Stimulated activated CD4-positive, alpha-beta T cell treated with anti-CD3 and anti-CD28 coated beads, Interleukin-4, amount 100 ng/mL, for 1 hour (primary cell): ENCODE data around the gene SLC48A1.

Experiments
- DNase-seq: peaks from one replicate; pipeline ENCODE4 v3.0.0-alpha.2; 2020

Gene SLC48A1

DNA sequence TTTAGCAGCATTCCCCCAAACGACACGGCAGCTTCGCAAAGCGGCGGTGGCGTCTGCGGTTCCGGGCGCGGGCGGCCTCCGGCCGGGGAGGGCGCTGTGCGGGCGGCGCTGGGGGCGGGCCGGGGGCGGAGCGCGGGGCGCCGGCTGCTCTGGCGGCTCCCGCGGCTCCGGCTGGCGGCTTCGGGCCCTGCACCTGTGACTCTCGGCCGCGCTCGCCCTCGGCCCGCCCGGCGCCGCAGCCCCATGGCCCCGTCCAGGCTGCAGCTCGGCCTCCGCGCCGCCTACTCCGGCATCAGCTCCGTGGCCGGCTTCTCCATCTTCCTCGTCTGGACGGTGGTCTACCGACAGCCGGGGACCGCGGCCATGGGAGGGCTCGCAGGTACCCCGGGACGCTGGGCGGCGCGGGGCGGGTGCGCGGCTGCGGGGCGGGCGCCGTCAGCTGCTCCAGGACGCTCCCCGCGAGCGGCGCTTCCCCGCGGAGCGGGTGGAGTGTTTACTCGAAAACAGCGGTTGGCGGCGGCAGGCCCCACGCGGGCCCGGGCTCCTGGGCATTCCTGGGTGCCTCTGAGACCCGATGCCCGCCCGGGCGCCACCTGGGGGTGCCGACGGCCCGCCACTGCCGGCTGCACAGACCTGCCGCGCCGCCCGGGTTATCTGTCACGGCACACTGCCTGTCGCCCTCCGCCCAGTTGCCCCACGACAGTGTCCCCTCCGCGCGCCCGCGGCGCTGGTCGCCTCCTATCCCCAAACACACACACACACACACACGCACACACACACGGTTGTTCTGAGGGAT, at the start of gene SLC48A1:
TSS of gene SLC48A1 (plus strand) at position 177 of the 796 bp plus-strand sequence. CDS start at position 244, 67 bp downstream.
- peak; percentile 76 for DNase-seq

GRCh38 chr12:47725091-47725772, 47.8 kb upstream of the SLC48A1 start, which contains the start of gene ENDOU:
Gene ENDOU, minus strand, starts transcription at chr12:47725490. Its CDS starts 77 bp downstream, at chr12:47725413.
- no peak for DNase-seq

GRCh38 chr12:47725893-47726292, 47.1 kb upstream of the SLC48A1 start:
- DNase-seq: no peak

- no peak for DNase-seq
These were observed 43.8 kb upstream of the SLC48A1 start for GRCh38 chr12:47729233-47729632.

DNA sequence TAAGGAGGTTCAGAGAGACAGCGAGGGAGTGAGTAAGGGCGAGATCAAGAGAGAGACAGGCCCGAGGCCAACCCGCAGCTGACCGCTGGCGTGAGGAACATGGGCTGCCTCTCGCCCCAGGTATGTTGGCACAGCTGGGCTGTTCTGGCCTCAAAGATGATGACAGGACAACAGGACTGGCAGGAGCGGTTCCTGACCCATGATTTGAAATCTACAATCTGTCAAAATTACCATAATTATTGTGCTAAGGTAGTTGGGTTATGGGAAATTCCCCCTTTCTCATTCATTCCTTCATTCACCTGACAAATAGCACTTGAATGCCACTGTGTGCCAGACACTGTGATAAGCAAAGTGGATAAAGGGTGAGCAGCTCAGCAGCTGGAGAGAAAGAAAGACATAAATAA, 42.7 kb upstream of the SLC48A1 start:
- DNase-seq: no peak

DNA sequence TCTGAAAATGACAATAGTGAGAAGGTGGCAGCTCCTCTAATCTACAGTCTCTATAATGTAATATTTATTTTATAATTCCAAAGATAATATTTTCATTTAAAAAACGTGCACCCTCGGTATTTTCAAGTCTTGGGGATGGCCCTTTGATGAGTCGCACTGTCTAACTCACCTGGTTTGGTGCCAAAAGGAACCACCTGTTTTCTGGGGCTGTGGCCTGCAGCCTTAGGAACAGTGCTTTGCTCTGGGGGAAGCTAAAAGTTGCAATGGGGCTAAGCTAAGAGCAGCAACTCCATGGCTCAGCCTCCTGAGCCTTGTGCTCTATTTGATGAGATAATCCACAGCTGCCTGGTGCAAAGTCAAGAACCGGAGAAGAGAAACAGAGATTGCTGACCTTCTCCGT, 41.3 kb upstream of the SLC48A1 start:
- DNase-seq: no peak

- DNase-seq: no peak
These were observed 40.5 kb upstream of the SLC48A1 start for GRCh38 chr12:47732504-47732903.

DNA sequence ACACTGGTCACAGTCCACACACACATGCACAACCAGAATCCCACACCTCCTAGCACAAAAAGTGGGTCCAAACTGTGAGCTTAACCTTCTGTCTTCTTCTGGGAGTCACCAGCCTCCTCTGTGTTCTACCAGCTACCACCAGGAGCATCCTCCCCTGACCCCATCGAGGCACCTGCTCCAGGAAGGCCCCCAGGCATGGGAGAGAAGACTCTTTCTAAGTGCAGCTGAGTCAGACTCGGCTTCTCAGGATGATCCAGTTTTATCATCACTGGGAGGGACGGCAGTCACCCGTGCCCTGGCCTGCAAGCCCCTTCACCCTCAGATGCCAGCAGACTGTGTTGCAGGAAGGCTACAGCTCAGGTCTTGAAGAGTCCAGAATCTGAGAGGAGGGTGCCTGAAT, 39.9 kb upstream of the SLC48A1 start:
- no peak for DNase-seq

- DNase-seq: no peak
These were observed 38.1 kb upstream of the SLC48A1 start for GRCh38 chr12:47734725-47735480.

GRCh38 chr12:47735649-47736048, 37.4 kb upstream of the SLC48A1 start:
- no peak for DNase-seq

GRCh38 chr12:47736216-47736615, 36.8 kb upstream of the SLC48A1 start:
- no peak for DNase-seq

GRCh38 chr12:47736877-47737676, 36.0 kb upstream of the SLC48A1 start:
- no peak for DNase-seq

- no peak for DNase-seq
These were observed 35.0 kb upstream of the SLC48A1 start for GRCh38 chr12:47737936-47738594.

DNA sequence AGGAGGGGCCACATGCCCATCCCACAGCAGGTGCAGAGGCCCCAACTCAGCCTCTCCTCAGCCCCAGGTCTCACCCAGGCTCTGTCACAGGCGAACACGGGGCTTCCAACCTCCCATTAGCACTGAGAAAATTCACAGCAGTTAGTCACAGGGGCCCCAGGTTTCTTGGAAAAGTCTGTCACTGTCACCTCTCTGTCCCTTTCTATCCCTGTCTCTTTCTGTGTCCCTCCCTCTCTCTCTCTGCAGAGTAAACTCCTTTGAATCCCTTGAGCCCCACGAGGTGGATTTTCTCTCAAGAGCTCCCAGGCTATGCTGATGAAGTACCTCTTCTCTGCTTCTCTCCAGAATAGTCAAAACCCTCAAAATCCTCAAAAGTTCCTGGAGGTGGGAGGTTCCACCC, 33.7 kb upstream of the SLC48A1 start:
- DNase-seq: no peak

- DNase-seq: no peak
These were observed 33.1 kb upstream of the SLC48A1 start for GRCh38 chr12:47739979-47740378.

DNA sequence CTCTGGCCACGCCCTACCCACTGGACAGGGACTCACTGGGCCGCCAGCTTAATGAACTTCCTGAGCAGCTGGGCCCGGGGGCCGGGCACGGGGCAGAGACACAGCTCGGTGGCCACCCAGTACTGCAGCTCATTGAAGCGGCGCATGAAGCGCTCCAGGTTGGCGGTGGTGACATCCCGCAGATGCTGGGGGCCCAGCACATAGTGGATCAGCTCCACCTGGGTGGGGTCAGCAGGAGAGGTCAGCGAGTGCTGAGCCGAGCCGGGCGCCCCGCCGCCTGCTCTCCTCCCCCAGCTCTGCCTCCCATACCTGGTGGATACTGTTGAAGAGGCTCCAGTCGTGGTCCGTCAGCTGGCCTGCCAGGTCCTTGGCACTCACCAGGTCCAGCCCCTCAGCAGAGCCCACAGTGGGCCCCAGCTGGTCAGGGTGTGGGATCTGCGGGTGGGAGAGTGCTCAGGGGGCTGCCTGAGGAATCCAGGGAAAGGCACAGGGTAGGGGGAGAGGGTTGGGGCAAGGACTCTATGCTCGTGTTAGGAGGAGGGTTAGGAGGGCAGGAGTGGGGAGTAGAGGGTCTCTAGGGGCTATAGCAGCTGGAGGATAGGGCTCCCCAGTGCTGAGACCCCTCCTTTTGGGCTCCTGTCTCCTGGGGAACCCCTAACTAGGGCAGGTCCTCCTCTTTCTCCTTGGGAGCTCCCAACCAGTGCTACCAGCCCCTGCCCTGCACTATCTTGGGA, 32.3 kb upstream of the SLC48A1 start:
- no peak for DNase-seq

- DNase-seq: peak; percentile 29
These were observed 31.7 kb upstream of the SLC48A1 start for GRCh38 chr12:47741340-47741703.

DNA sequence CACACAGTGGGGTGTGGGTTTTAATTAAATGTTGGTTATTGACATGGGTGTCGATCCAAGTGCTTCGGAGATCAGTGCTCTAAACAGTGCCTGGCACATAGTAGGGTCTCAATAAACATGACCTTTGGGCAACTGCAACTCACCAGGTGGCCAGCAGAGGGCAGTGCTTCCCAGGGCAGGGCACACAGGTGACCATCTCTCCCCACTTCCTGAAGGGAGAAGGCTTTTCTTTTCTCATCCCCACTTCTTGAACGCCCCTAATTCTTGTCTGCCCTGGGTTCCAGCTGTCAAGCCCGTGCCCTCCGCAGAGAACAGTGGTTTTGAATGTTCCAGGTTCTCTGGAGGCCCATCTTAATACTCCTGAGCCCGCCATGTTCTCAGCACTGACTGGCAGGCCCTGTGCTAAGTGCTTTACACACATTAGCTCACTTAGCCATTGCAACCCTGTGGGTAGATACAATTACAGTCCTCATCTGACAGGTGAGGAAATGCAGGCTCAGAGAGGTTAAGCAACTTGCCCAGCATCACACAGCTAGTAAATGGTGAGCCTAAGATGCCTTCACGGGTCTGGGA, 30.7 kb upstream of the SLC48A1 start:
- DNase-seq: peak; percentile 76

GRCh38 chr12:47743311-47743860, 29.7 kb upstream of the SLC48A1 start:
- DNase-seq: no peak

- DNase-seq: peak; percentile 69
These were observed 28.9 kb upstream of the SLC48A1 start for GRCh38 chr12:47744005-47744651.
